SH-SY5Y (cell line): ENCODE results near the gene PDE4D.

Source experiments
- GATA2 ChIP-seq: IDR thresholded peaks from 2 replicates; pipeline ENCODE4 v1.6.1; 2011; ENCODE audit warnings: mild to moderate bottlenecking, low read depth, low read length
- GATA3 ChIP-seq: IDR thresholded peaks from 2 replicates; pipeline ENCODE4 v1.6.1; 2011; ENCODE audit warnings: low read depth, mild to moderate bottlenecking, low read length, moderate library complexity

Gene PDE4D

DNA sequence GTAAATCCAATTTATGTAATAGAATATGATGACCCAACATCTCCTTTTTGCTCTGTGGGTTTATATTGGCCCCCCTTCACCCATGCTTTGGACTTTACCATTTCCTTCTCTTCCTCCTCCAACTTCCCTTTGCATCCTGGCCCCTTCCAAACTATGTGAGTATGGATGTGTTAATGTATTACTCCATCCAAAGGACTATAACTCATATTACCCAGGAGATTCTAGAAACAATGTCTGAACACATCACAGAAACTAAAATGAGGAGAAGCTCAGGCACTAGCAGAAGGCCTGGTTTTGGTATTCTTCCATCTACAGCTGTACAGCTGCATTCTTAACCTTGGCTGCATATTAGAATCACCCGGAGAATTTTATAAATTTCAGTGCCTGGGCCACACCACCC, 110.7 kb downstream of the PDE4D start:
- no peak for TF ChIP-seq GATA2
- no peak for TF ChIP-seq GATA3

- TF ChIP-seq GATA2: no peak
Observed at GRCh38 chr5:59779453-59779852, 114.1 kb downstream of the PDE4D start.

GRCh38 chr5:59777028-59777427, 116.5 kb downstream of the PDE4D start:
- no peak for TF ChIP-seq GATA2
- TF ChIP-seq GATA3: no peak

GRCh38 chr5:59773294-59773693, 120.2 kb downstream of the PDE4D start:
- no peak for TF ChIP-seq GATA3
- no peak for TF ChIP-seq GATA2

DNA sequence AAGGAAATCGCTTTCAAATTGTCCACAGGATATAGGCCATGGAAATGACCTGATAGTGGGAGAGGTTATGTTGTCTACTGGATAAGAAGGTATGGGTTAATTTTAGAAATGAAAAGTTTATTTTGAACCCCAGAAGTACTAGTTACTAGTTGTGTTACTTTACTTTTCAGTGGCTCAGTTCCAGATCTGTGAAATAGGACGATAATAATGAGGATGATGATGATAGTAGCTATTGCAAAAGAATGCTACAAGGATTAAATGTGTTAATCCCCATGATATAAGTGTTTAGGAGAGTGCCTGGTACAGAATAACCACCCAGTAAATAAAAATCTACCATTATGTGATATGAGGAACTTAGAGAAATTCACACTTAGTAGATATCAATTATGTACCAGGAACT, 120.8 kb downstream of the PDE4D start:
- TF ChIP-seq GATA2 (no peak), GATA3 (no peak)

GRCh38 chr5:59772206-59772605, 121.3 kb downstream of the PDE4D start:
- no peak for TF ChIP-seq GATA2
- TF ChIP-seq GATA3: no peak

DNA sequence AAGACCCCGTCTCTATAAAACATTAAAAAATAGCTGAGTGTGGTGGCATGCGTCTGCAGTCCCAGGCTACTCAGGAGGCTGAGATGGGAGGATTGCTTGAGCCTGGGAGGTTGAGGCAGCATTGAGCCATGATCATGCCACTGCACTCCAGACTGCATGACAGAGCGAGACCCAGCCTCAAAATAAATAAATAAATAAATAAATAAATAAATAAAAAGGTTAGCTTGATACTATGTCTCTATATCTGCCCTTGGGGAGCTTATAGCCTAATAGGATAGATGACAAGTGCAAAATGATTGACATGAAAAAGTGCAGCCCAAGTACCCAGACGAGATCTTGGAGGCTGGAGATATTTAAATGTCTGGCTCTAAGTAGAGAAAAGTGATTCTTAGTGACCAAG, 122.6 kb downstream of the PDE4D start:
- TF ChIP-seq GATA3 (no peak), GATA2 (no peak)

DNA sequence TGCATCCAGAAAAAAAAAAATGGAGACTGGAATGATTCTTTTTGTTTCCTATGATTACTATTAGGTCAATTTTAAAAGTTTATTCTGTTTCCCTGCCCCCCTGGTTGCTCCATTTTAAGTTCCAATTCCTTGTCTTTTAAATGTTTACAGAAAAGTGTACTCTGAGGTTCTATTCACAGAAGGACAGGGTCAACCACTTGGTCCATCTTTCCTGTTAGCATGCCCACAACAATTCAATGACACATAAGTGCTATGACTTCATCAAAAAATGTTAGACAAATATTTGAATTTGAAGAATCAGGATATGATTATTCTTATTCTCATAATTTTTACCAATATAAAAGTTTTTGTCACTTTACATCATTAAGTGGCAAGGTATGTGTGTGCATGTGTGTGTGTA, 123.7 kb downstream of the PDE4D start:
- TF ChIP-seq GATA2 (no peak), GATA3 (no peak)

DNA sequence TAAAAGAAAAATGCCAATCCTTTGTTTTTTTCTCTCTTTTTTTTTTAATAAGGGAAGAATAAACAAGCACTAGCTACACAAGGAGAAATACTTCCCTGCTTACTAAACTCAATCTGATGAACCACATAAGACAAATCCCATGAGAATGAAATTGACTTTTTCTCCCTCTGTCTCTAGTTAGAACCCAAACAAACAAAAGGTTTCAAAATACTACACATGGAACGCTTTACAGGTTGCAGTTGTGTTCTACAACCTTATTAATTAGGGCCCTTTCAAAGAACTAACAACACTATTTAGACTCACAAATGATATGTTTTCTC, 124.5 kb downstream of the PDE4D start:
- TF ChIP-seq GATA2 (no peak), GATA3 (no peak)

DNA sequence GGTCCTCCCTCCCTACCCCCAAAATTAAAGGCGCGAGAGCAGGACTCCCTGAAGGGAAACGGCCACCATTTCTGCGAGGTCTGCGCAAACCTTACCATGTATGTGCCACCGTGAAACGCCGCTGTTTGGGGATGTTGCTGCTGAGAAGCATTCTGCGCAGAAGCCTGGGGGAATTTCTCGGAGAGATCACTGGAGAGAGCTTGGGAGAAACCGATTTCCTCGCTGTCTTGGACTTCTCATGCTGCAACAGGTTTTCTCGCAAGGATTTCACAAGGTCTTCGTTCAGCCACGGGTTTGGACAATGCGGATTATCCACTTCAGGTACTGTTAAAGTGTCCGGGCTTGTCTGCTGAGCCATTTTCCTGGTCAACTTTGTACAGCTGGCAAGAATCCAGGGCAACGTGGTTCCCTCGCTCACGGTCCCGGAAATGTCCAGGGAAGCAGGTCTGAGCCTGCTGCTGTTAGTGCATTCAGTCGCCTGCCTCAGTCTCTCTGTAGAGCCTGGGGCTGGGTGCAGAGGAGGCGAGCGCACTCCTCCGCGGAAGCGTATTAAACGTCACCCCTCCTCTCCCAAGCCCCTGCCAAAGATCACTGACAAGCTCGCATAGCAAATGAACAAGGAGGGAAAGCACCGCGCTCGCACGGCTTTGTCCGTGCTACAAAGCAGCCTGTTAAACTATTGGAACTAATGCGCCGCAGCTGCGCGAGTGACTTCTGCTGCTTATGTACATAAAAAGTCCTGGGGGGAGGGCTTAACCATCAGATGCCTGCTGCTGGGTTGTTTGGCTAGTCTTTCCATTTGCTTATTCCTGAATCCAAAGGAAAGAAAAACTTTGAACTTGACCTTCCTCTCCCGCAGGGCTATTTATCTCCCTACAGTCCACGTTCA, 125.1 kb downstream of the PDE4D start:
- no peak for TF ChIP-seq GATA2
- TF ChIP-seq GATA3: no peak

DNA sequence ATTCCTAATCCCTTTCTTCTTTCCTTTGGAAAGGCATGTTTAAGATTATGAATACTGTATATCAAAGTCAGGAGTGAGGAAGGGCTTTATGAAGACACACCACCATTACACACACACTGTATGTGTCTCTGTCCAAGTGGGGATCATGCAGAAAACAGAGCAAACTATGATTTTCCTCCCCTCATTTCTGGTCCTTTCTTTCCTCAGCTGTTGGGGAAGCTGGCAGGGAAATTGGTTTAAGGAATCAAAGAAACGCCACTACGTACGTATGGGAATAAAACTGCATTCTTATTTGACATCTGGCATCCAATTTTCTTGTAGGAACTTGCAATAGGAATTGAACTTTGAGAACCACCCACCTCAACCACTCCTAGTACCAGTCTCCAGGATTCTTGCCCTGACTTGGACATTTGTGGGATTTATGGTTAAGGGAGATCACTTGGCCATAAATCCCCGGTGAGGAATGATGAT, 125.8 kb downstream of the PDE4D start:
- TF ChIP-seq GATA2 (no peak), GATA3 (no peak)

GRCh38 chr5:59767211-59767605, 126.3 kb downstream of the PDE4D start:
- TF ChIP-seq GATA2 (no peak), GATA3 (no peak)

GRCh38 chr5:59766427-59767210, 126.9 kb downstream of the PDE4D start:
- no peak for TF ChIP-seq GATA3
- TF ChIP-seq GATA2: no peak

DNA sequence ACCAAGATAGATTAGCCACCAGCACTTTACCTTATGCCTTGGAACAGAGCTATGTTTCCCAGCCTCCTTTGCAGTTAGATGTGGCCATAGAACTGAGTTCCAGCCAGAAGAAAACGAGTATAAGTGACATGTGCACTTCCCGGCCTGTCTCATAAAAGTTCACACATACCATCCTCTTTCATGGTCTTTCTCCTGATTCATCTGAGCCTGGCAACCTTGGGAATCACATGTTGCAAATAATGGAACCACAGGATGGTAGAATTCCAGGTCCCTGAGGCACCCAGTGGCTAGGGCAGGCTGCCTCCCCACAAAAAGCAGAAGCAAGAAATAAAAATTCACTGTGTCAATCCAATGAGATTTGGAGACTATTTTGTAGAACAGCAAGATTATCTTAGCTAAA, 128.1 kb downstream of the PDE4D start:
- TF ChIP-seq GATA2 (no peak), GATA3 (no peak)

DNA sequence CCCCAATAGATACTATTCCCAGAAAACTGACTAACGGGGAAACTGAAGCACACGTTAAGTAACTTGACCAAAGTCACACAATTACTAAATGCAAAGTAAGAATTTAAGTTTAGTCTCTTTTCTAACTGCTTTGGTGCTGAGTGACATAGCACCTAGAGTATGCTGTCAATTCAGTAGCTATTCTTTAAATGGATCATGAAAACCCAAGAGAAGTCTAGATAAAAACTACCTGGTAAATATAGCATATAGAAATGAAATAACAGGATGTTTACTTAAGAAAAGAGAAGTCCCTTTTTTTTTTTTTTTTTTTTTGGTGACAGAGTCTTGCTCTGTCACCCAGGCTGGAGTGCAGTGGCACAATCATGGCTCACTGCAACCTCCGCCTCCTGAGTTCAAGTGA, 129.2 kb downstream of the PDE4D start:
- TF ChIP-seq GATA2: no peak
- TF ChIP-seq GATA3: no peak
